Activated CD4-positive, alpha-beta T cell treated with anti-CD3 and anti-CD28 coated beads for 24 hours (primary cell): Measurements from ENCODE around the gene FAM110C.
A peak's percentile ranks its signal among the peaks of the same experiment; 100 is the strongest.
"Not testable (repeated sequence)": the region's sequence is repeated elsewhere in the genome, so short reads cannot be mapped to it uniquely, and the experiment has no call there.

Experiments
- DNase-seq, 2 donors: peaks; one replicate each; pipeline ENCODE4 v3.0.0-alpha.2; 2020; ENCODE audit warnings: low read depth in 2 of 2

FAM110C gene

GRCh38 chr2:42788-43187 is 3.5 kb downstream of the FAM110C start:
- no peak for DNase-seq

GRCh38 chr2:40465-40864 is 5.8 kb downstream of the FAM110C start:
- no peak for DNase-seq

GRCh38 chr2:38155-38554 is 8.2 kb downstream of the FAM110C start:
- no peak for DNase-seq

- no peak for DNase-seq
Observed at GRCh38 chr2:36318-36717, 10.0 kb downstream of the FAM110C start.

- no peak for DNase-seq
Observed at GRCh38 chr2:35852-36251, 10.5 kb downstream of the FAM110C start.

- peak; percentile 7 to 26 for DNase-seq
Observed at GRCh38 chr2:33620-34019, 12.7 kb downstream of the FAM110C start.

GRCh38 chr2:32068-32467 is 14.2 kb downstream of the FAM110C start:
- DNase-seq = peak in 1 of 2 donors; percentile 14

- no peak for DNase-seq
Observed at GRCh38 chr2:29253-29652, 17.1 kb downstream of the FAM110C start.

GRCh38 chr2:28406-28975 is 17.8 kb downstream of the FAM110C start:
- no peak for DNase-seq

- no peak for DNase-seq
Observed at GRCh38 chr2:26891-27290, 19.4 kb downstream of the FAM110C start.

GRCh38 chr2:25543-25942 is 20.8 kb downstream of the FAM110C start:
- no peak for DNase-seq

GRCh38 chr2:24591-24990 is 21.7 kb downstream of the FAM110C start:
- DNase-seq = not testable (repeated sequence)

GRCh38 chr2:24107-24506 is 22.2 kb downstream of the FAM110C start:
- no peak for DNase-seq

GRCh38 chr2:23283-23682 is 23.0 kb downstream of the FAM110C start:
- DNase-seq = no peak

- DNase-seq = not testable (repeated sequence)
Observed at GRCh38 chr2:22244-22643, 24.1 kb downstream of the FAM110C start.

- not testable (repeated sequence) for DNase-seq
Observed at GRCh38 chr2:20259-20658, 26.0 kb downstream of the FAM110C start.

- DNase-seq = no peak
Observed at GRCh38 chr2:19505-19904, 26.8 kb downstream of the FAM110C start.

GRCh38 chr2:18402-19271 is 27.7 kb downstream of the FAM110C start:
- no peak for DNase-seq

GRCh38 chr2:15916-16315 is 30.4 kb downstream of the FAM110C start:
- DNase-seq = not testable (repeated sequence)

- peak; percentile 53 to 56 for DNase-seq
Observed at GRCh38 chr2:11248-11941, 34.9 kb downstream of the FAM110C start.

GRCh38 chr2:10222-10875 is 36.0 kb downstream of the FAM110C start:
- DNase-seq = no peak
